ENCODE data around the gene UBE2H. TPM values are rescaled to one million over a fixed set of nuclear protein-coding genes. Genes with fewer than 3 reads are reported as not detected.

UBE2H gene
- total RNA-seq, 1 donor from 2014 or later = 112 TPM

- DNase-seq = no peak
- no peaks in the 10 kb centered on the region for H3K9me3 ChIP-seq (replicated peaks)
- peaks cover 4% of the 10 kb centered on the region for H3K36me3 ChIP-seq
- H3K4me1 ChIP-seq = peaks cover 68% of the 10 kb centered on the region
- no peak for TF ChIP-seq CTCF (IDR thresholded peaks at IDR 0.05; ENCODE audit: borderline replicate concordance)
- H3K27me3 ChIP-seq (ENCODE audit: low read depth) = no peaks in the 10 kb centered on the region
- peak overlapping the region; percentile 58 for H3K27ac ChIP-seq (replicated peaks)
- H3K4me3 ChIP-seq = no peak overlapping the region
- intact Hi-C loops (cut with micrococcal nuclease) = no loop called here
Observed at GRCh38 chr7:129925416-129926002, 27.3 kb downstream of the UBE2H start.

DNA sequence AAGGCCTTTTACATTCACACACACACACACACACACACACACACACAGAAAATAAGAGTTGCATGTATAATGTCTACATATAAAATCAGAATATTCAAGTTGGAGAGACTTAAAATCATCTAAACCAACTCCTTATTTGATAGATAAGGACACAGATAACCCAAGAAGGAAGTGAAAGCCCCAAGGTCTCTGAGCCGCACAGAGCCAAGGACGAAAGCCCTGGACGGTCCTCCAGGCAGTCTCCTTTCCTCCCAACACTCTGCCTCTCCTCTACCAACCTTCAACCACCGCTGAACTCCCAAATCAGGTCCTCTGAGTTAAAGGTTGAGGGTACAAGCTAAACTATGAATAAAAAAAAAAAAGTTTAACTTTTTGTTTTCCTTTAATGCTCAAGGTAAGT, 28.2 kb downstream of the UBE2H start:
- no peak for TF ChIP-seq CTCF (IDR thresholded peaks at IDR 0.05; ENCODE audit: borderline replicate concordance)
- no peak for DNase-seq
- Histone ChIP-seq H3K9me3 (replicated peaks) (no peaks in the 10 kb centered on the region), H3K27me3 (ENCODE audit: low read depth) (no peaks in the 10 kb centered on the region), H3K36me3 (peaks cover 4% of the 10 kb centered on the region), H3K27ac (replicated peaks) (peak overlapping the region; percentile 58), H3K4me1 (peaks cover 73% of the 10 kb centered on the region), H3K4me3 (no peak overlapping the region)
- intact Hi-C loops (cut with micrococcal nuclease) = no loop called here

GRCh38 chr7:129923709-129924108, 29.1 kb downstream of the UBE2H start:
- Histone ChIP-seq H3K4me3 (no peak overlapping the region), H3K36me3 (peaks cover 4% of the 10 kb centered on the region), H3K27ac (replicated peaks) (peak overlapping the region; percentile 21), H3K4me1 (peaks cover 77% of the 10 kb centered on the region), H3K9me3 (replicated peaks) (no peaks in the 10 kb centered on the region), H3K27me3 (ENCODE audit: low read depth) (no peaks in the 10 kb centered on the region)
- intact Hi-C loops (cut with micrococcal nuclease) = no loop called here
- DNase-seq = no peak
- TF ChIP-seq CTCF (IDR thresholded peaks at IDR 0.05; ENCODE audit: borderline replicate concordance) = no peak

DNA sequence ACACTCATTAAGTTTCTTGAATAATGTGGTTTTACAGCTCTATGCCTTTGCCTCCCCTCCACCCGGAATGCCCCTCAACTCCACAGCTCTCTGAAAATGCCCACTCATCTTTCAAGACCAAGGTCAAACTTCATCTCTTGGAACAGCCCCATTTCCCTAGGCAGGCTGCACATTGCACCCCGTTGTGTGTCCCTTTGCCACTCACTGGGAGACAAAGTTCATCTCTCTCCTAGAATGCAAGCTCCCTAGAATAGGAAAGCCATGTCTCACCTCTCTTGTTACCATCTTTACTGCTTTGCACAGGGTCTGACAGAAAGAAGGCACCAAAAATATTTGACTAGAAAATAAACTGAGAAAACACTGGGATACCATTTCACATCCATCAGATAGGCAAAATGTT, 33.3 kb downstream of the UBE2H start:
- no peak overlapping the region for H3K4me3 ChIP-seq
- peaks cover 92% of the 10 kb centered on the region for H3K4me1 ChIP-seq
- DNase-seq = no peak
- no peak for TF ChIP-seq CTCF (IDR thresholded peaks at IDR 0.05; ENCODE audit: borderline replicate concordance)
- intact Hi-C loops (cut with micrococcal nuclease) = no loop called here
- H3K27me3 ChIP-seq (ENCODE audit: low read depth) = no peaks in the 10 kb centered on the region
- no peaks in the 10 kb centered on the region for H3K36me3 ChIP-seq
- H3K27ac ChIP-seq (replicated peaks) = no peak overlapping the region
- H3K9me3 ChIP-seq (replicated peaks) = no peaks in the 10 kb centered on the region

DNA sequence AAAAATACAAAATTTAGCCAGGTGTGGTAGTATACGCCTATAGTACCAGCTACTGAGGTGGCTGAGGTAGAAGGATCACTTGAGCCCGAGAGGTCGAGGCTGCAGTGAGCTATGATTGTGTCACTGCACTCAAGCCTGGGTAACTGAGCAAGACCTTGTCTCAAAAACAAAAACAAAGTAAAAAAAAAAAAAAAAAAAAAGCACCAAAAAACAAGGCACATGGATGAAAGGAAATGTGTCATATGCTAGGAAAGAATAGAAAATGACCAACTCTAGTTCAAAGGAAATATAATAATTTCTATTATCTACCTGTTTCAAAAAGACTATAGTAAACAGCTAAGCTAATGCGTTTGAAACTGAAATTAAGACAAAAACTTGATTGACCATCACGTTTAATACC, 33.8 kb downstream of the UBE2H start:
- peaks cover 92% of the 10 kb centered on the region for H3K4me1 ChIP-seq
- H3K27me3 ChIP-seq (ENCODE audit: low read depth) = no peaks in the 10 kb centered on the region
- no peaks in the 10 kb centered on the region for H3K36me3 ChIP-seq
- intact Hi-C loops (cut with micrococcal nuclease) = no loop called here
- no peak overlapping the region for H3K4me3 ChIP-seq
- no peak for TF ChIP-seq CTCF (IDR thresholded peaks at IDR 0.05; ENCODE audit: borderline replicate concordance)
- H3K9me3 ChIP-seq (replicated peaks) = no peaks in the 10 kb centered on the region
- DNase-seq = no peak
- no peak overlapping the region for H3K27ac ChIP-seq (replicated peaks)
